H1 (cell line): ENCODE measurements around the gene SERPINB6.

ENCODE experiments used
- POLR2A ChIP-seq, 2 experiments: IDR thresholded peaks; 1 replicate in 1 of 2; 2 replicates in 1 of 2; pipeline ENCODE4 v1.6.1; 2011; ENCODE audit warnings: low read depth in 2 of 2, low read length in 2 of 2, mild to moderate bottlenecking in 2 of 2; ENCODE audit errors: control extremely low read depth in 1 of 2
- TF ChIP-seq, protein P1 (sequence below), 3 experiments: IDR thresholded peaks; 1 replicate in 2 of 3; 2 replicates in 1 of 3; pipeline versions ENCODE4 v1.5.1 to v1.6.1; 2011; ENCODE audit warnings: low read length in 3 of 3, mild to moderate bottlenecking in 3 of 3, inconsistent platforms in 2 of 3, low read depth in 1 of 3, moderate library complexity in 1 of 3; ENCODE audit not compliant: insufficient read depth in 1 of 3; ENCODE audit errors: control extremely low read depth in 1 of 3
- TF ChIP-seq, protein P2 (sequence below): IDR thresholded peaks from 2 replicates; pipeline ENCODE4 v1.6.1; 2012; ENCODE audit warnings: low read length, inconsistent platforms

DNA sequence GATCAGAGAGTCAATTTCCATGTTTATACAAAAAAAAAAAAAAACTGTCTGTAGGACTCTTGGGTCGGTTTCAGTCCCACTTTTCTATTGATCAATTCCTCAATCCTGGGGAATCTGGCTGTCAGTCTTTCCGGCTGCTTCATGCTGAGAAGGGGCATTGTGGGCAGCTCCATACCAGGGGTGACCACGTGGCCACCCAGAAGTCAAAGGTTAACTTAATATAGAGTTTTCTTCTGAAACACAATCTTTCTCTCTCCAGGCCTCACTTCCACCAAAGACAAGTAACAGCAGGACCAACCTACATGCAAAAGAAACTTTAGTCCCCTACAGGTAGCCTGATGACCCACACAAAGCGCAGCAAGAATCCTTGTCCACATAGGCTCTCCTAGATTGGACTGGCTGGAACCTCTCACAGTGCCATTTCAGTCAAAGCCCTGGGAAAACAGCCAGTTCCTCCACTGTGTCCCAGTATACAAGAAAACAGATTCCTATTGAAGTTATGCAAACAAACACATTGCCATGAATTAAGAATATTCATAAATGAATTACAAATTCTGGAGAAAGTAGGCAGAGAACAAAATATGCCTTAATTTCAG lies 49.7 kb downstream of the SERPINB6 start:
- no peak for TF ChIP-seq POLR2A (IDR thresholded peaks at IDR 0.05; ENCODE audit: control extremely low read depth in 1 of 2, low read depth in 2 of 2, low read length in 2 of 2)
- TF ChIP-seq, protein P1, sequence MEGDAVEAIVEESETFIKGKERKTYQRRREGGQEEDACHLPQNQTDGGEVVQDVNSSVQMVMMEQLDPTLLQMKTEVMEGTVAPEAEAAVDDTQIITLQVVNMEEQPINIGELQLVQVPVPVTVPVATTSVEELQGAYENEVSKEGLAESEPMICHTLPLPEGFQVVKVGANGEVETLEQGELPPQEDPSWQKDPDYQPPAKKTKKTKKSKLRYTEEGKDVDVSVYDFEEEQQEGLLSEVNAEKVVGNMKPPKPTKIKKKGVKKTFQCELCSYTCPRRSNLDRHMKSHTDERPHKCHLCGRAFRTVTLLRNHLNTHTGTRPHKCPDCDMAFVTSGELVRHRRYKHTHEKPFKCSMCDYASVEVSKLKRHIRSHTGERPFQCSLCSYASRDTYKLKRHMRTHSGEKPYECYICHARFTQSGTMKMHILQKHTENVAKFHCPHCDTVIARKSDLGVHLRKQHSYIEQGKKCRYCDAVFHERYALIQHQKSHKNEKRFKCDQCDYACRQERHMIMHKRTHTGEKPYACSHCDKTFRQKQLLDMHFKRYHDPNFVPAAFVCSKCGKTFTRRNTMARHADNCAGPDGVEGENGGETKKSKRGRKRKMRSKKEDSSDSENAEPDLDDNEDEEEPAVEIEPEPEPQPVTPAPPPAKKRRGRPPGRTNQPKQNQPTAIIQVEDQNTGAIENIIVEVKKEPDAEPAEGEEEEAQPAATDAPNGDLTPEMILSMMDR (IDR thresholded peaks at IDR 0.05; ENCODE audit: control extremely low read depth in 1 of 3, insufficient read depth in 1 of 3, low read depth in 1 of 3, low read length in 3 of 3), result no peak
- TF ChIP-seq, protein P2, sequence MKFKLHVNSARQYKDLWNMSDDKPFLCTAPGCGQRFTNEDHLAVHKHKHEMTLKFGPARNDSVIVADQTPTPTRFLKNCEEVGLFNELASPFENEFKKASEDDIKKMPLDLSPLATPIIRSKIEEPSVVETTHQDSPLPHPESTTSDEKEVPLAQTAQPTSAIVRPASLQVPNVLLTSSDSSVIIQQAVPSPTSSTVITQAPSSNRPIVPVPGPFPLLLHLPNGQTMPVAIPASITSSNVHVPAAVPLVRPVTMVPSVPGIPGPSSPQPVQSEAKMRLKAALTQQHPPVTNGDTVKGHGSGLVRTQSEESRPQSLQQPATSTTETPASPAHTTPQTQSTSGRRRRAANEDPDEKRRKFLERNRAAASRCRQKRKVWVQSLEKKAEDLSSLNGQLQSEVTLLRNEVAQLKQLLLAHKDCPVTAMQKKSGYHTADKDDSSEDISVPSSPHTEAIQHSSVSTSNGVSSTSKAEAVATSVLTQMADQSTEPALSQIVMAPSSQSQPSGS, result no peak
